IMR-90 (cell line): ENCODE data around the gene ACACB. TPM values are rescaled to one million over a fixed set of nuclear protein-coding genes. Genes with fewer than 3 reads are reported as not detected.

Experiments
- ATAC-seq: fragments of 200-7000 bp; cut with Tn5 transposase; 2 replicates; pipeline ENCODE4 v1.9.1; 2020; ENCODE audit warnings: low read depth, mild to moderate bottlenecking, moderate library complexity
- BruUV-seq: library from RNA; stranded (reverse); fragments of 400-500 nt; replicated peaks from 2 replicates; lab custom pipeline; 2021; lab: Mats Ljungman, UMichigan
- CTCF ChIA-PET: fragments of 300-600 bp; formaldehyde crosslinking; extraction: SDS; loops from one replicate; lab custom pipeline; 2021; ENCODE audit warnings: antibody characterized with exemption; lab: Yijun Ruan, JAX
- POLR2A ChIA-PET: fragments of 300-600 bp; sonication (Branson Sonifier 250); formaldehyde crosslinking; loops from one replicate; lab custom pipeline; 2022; ENCODE audit warnings: antibody characterized with exemption; ENCODE audit not compliant: unreplicated experiment; lab: Charles Lee
- DNase-seq: peaks from one replicate; pipeline ENCODE4 v3.0.0; 2013
- H2AFZ ChIP-seq: replicated peaks from 2 replicates; pipeline ENCODE3; 2013; ENCODE audit warnings: low read length, mild to moderate bottlenecking; ENCODE audit not compliant: poor library complexity
- H2AK5ac ChIP-seq: 2 replicates; pipeline ENCODE4 v1.6.1; 2013; ENCODE audit warnings: low read depth, low read length, inconsistent platforms
- H2AK9ac ChIP-seq: replicated peaks from 2 replicates; pipeline ENCODE3; 2013; ENCODE audit warnings: mild to moderate bottlenecking, low read depth, low read length, moderate library complexity; ENCODE audit not compliant: poor library complexity
- H2BK120ac ChIP-seq: 2 replicates; pipeline ENCODE4 v1.6.1; 2013; ENCODE audit warnings: low read depth, low read length, inconsistent platforms
- H2BK15ac ChIP-seq: 3 replicates; pipeline ENCODE4 v1.6.1; 2013; ENCODE audit warnings: low read depth, low read length, inconsistent platforms
- H2BK20ac ChIP-seq: 2 replicates; pipeline ENCODE4 v1.6.1; 2013; ENCODE audit warnings: low read depth, mild to moderate bottlenecking, inconsistent platforms, low read length, moderate library complexity
- H2BK5ac ChIP-seq: 2 replicates; pipeline ENCODE4 v1.6.1; 2013; ENCODE audit warnings: mild to moderate bottlenecking, low read depth, low read length, inconsistent platforms; ENCODE audit not compliant: poor library complexity, severe bottlenecking
- H3K14ac ChIP-seq: replicated peaks from 2 replicates; pipeline ENCODE4 v1.6.1; 2013; ENCODE audit warnings: low read depth, low read length, inconsistent platforms
- H3K18ac ChIP-seq: 2 replicates; pipeline ENCODE4 v1.6.1; 2013; ENCODE audit warnings: low read depth, low read length, control low read depth
- H3K23ac ChIP-seq: 2 replicates; pipeline ENCODE4 v1.6.1; 2013; ENCODE audit warnings: low read depth, low read length, inconsistent platforms
- H3K27ac ChIP-seq: 2 replicates; pipeline ENCODE4 v1.5.1; 2013; ENCODE audit warnings: mild to moderate bottlenecking, control low read depth, low read length; ENCODE audit not compliant: insufficient read depth
- H3K27me3 ChIP-seq: 2 replicates; pipeline ENCODE4 v1.6.1; 2013; ENCODE audit warnings: low read length; ENCODE audit not compliant: control insufficient read depth, insufficient read depth
- H3K36me3 ChIP-seq: 2 replicates; pipeline ENCODE4 v1.6.1; 2013; ENCODE audit warnings: low read length, mixed read lengths; ENCODE audit not compliant: control insufficient read depth, insufficient read depth
- H3K4ac ChIP-seq: 2 replicates; pipeline ENCODE4 v1.6.1; 2013; ENCODE audit warnings: low read depth, low read length, inconsistent platforms
- H3K4me1 ChIP-seq: 2 replicates; pipeline ENCODE4 v1.6.1; 2013; ENCODE audit warnings: low read length, mixed read lengths; ENCODE audit not compliant: control insufficient read depth, insufficient read depth
- H3K4me2 ChIP-seq: 2 replicates; pipeline ENCODE4 v1.6.1; 2013; ENCODE audit warnings: low read depth, mild to moderate bottlenecking, control low read depth, low read length, moderate library complexity
- H3K4me3 ChIP-seq: 2 replicates; pipeline ENCODE4 v1.5.1; 2013; ENCODE audit warnings: low read depth, mild to moderate bottlenecking, control low read depth, low read length, moderate library complexity; ENCODE audit not compliant: insufficient read depth
- H3K56ac ChIP-seq: 2 replicates; pipeline ENCODE4 v1.6.1; 2013; ENCODE audit warnings: low read length, inconsistent platforms; ENCODE audit not compliant: insufficient read depth; ENCODE audit errors: extremely low read depth
- H3K79me1 ChIP-seq, 2 experiments: 2 replicates each; pipeline ENCODE4 v1.6.1; 2013; ENCODE audit warnings: low read length in 2 of 2, inconsistent platforms in 1 of 2, low read depth in 1 of 2
- H3K9ac ChIP-seq: 2 replicates; pipeline ENCODE4 v1.6.1; 2013; ENCODE audit warnings: low read depth, low read length, control low read depth
- H3K9me1 ChIP-seq: 2 replicates; pipeline ENCODE4 v1.6.1; 2013; ENCODE audit warnings: low read length, inconsistent platforms; ENCODE audit not compliant: insufficient read depth
- H3K9me3 ChIP-seq: 2 replicates; pipeline ENCODE4 v1.6.1; 2013; ENCODE audit warnings: low read length; ENCODE audit not compliant: control insufficient read depth, insufficient read depth
- H4K20me1 ChIP-seq: 2 replicates; pipeline ENCODE4 v1.6.1; 2013; ENCODE audit warnings: low read length, inconsistent platforms; ENCODE audit not compliant: insufficient read depth
- H4K5ac ChIP-seq: 2 replicates; pipeline ENCODE4 v1.6.1; 2013; ENCODE audit warnings: mild to moderate bottlenecking, low read depth, low read length, control low read depth
- H4K8ac ChIP-seq, 2 experiments: 2 replicates each; pipeline ENCODE4 v1.6.1; 2013; ENCODE audit warnings: low read depth in 2 of 2, low read length in 2 of 2, control low read depth in 1 of 2, inconsistent platforms in 1 of 2
- H4K91ac ChIP-seq: 2 replicates; pipeline ENCODE4 v1.6.1; 2013; ENCODE audit warnings: low read depth, low read length, inconsistent platforms; ENCODE audit not compliant: insufficient read depth
- BHLHE40 ChIP-seq: fragments of 150-350 bp; IDR thresholded peaks from 2 replicates; pipeline ENCODE4 v1.6.1; 2016; ENCODE audit warnings: mild to moderate bottlenecking, low read depth, low read length
- CEBPB ChIP-seq: IDR thresholded peaks from 2 replicates; pipeline ENCODE4 v1.6.1; 2012; ENCODE audit warnings: low read depth, low read length, improper control_type of control experiment
- CHD1 ChIP-seq: IDR thresholded peaks from 2 replicates; pipeline ENCODE4 v1.6.1; 2012; ENCODE audit warnings: low read depth, low read length, improper control_type of control experiment
- FOS ChIP-seq: fragments of 150-350 bp; IDR thresholded peaks from 2 replicates; pipeline ENCODE4 v1.6.1; 2016; ENCODE audit warnings: low read depth, low read length
- MAFK ChIP-seq: IDR thresholded peaks from 2 replicates; pipeline ENCODE4 v1.6.1; 2012; ENCODE audit warnings: low read depth, low read length, improper control_type of control experiment
- MAZ ChIP-seq: IDR thresholded peaks from 2 replicates; pipeline ENCODE4 v1.6.1; 2012; ENCODE audit warnings: low read depth, mild to moderate bottlenecking, low read length, improper control_type of control experiment, moderate library complexity, borderline replicate concordance
- MXI1 ChIP-seq: IDR thresholded peaks from 2 replicates; pipeline ENCODE4 v1.6.1; 2012; ENCODE audit warnings: low read depth, mild to moderate bottlenecking, low read length, moderate library complexity, borderline replicate concordance
- NFE2L2 ChIP-seq: fragments of 150-350 bp; IDR thresholded peaks from 2 replicates; pipeline ENCODE4 v1.6.1; 2016; ENCODE audit warnings: low read depth, mild to moderate bottlenecking, low read length
- POLR2A ChIP-seq: IDR thresholded peaks from 2 replicates; pipeline ENCODE4 v1.6.1; 2012; ENCODE audit warnings: mild to moderate bottlenecking, low read depth, low read length
- RAD21 ChIP-seq: IDR thresholded peaks from 2 replicates; pipeline ENCODE4 v1.6.1; 2012; ENCODE audit warnings: low read length, improper control_type of control experiment
- RCOR1 ChIP-seq: IDR thresholded peaks from 2 replicates; pipeline ENCODE4 v1.6.1; 2012; ENCODE audit warnings: mild to moderate bottlenecking, low read length, improper control_type of control experiment; ENCODE audit not compliant: insufficient replicate concordance
- RFX5 ChIP-seq: IDR thresholded peaks from 2 replicates; pipeline ENCODE4 v1.8.0; 2012; ENCODE audit warnings: low read depth, mild to moderate bottlenecking, low read length, moderate library complexity
- SMC3 ChIP-seq: fragments of 150-350 bp; IDR thresholded peaks from 2 replicates; pipeline ENCODE4 v1.6.1; 2016; ENCODE audit warnings: low read depth, mild to moderate bottlenecking, antibody characterized with exemption, low read length, moderate library complexity
- USF2 ChIP-seq: fragments of 150-350 bp; IDR thresholded peaks from 2 replicates; pipeline ENCODE4 v1.6.1; 2017; ENCODE audit warnings: mild to moderate bottlenecking, antibody characterized with exemption, low read length, low read depth
- WGBS, 2 experiments: methylation state at CpG; one replicate each; pipeline versions ENCODE4 v1.1.5 to v1.1.7; 2013; ENCODE audit warnings: missing lambda C conversion rate in 2 of 2; ENCODE audit not compliant: insufficient read length in 1 of 2; ENCODE audit errors: extremely low coverage in 2 of 2; 5-methylcytosine and 5-hydroxymethylcytosine counted together
- dilution Hi-C: fragments of 300-500 bp; cut with HindIII; formaldehyde crosslinking; loops from one replicate; pipeline ENCODE4 v1.14.3; 2018; ENCODE audit warnings: low sequenced_read_pairs; ENCODE audit not compliant: unreplicated experiment
- in situ Hi-C: fragments of 300-500 bp; cut with MboI; formaldehyde crosslinking; loops from 3 replicates; pipeline ENCODE4 v1.14.3; 2019; ENCODE audit warnings: low sequenced_read_pairs, inconsistent platforms, mixed read lengths
- intact Hi-C: fragments of 100-400 bp; cut with micrococcal nuclease; formaldehyde crosslinking; loops from 2 replicates; pipeline ENCODE4 v1.10.0; 2022
- polyA plus RNA-seq, 3 experiments: library from polyadenylated mRNA; depleted of rRNA; stranded (reverse); fragments of >200 nt; gene quantifications; 2 replicates each; pipeline ENCODE4 v1.2.3, GENCODE V29; 2012; ENCODE audit warnings: low replicate concordance in 1 of 3
- total RNA-seq: library from RNA; depleted of rRNA; stranded (reverse); fragments of >200 nt; gene quantifications from 2 replicates; pipeline ENCODE4 v1.2.3, GENCODE V29; 2012
- TF ChIP-seq, protein P1 (sequence below): fragments of 150-350 bp; IDR thresholded peaks from 2 replicates; pipeline ENCODE4 v1.6.1; 2016; ENCODE audit warnings: low read depth, mild to moderate bottlenecking, low read length, moderate library complexity, borderline replicate concordance
- TF ChIP-seq, protein P2 (sequence below): conservative IDR thresholded peaks from 2 replicates; pipeline ENCODE4 v1.5.1; 2012; ENCODE audit warnings: mild to moderate bottlenecking, low read depth, low read length, improper control_type of control experiment

Gene ACACB
- total and polyA plus RNA-seq, 2 of the 4 experiments (the other 2 are of a cell fraction): 2.0 to 2.1 TPM

DNA sequence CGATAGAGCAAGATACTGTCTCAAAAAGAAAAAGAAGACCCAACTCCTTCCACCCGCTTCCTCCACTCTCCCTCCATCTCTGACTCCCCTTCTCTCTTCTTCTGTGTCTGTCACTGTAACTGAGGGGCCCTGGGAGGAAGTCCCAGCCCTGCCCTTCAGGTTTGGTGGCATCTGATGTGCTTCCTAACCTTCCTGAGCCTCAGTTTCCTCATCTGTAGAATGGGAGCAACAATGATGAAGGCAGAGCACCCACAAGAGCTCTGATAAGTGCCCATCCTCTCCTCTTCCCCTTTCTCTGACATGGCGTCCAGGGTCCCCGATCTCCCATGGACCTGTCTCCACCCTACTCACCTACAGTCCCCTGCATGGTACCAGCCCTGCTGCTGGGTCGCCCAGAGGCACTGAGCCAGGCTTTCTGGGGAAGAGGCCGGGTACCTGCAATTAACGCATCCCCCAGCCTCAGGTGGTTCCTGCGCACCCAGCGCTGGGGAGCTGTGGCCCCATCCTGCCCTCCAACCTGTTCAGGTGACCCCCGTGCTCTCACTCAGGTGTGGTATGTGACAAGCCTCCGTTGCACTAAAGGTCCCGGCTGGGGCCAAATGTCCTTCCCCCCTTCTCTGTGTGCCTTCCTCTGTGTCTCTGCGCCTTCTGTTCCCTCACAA, 179.5 kb downstream of the ACACB start:
- Histone ChIP-seq H3K56ac (no peak overlapping the region), H3K4ac (no peak overlapping the region), H3K14ac (no peak overlapping the region), H3K18ac (no peak overlapping the region), H3K79me1 (no peaks in the 10 kb centered on the region), H2AFZ (no peak overlapping the region), H3K23ac (no peak overlapping the region), H2BK5ac (no peak overlapping the region), H2BK120ac (no peak overlapping the region), H3K27me3 (peaks cover 9% of the 10 kb centered on the region; the same call in 1 of the 2 replicates), H4K20me1 (no peaks in the 10 kb centered on the region), H3K36me3 (no peaks in the 10 kb centered on the region), H2BK15ac (no peak overlapping the region), H4K5ac (no peak overlapping the region), H3K9me1 (no peaks in the 10 kb centered on the region), H4K91ac (no peak overlapping the region), H2BK20ac (no peak overlapping the region), H3K27ac (no peak overlapping the region), H3K9me3 (no peaks in the 10 kb centered on the region), H3K9ac (no peak overlapping the region), H2AK5ac (no peak overlapping the region), H3K4me2 (no peak overlapping the region), H4K8ac (no peak overlapping the region), H2AK9ac (no peak overlapping the region), H3K4me1 (no peaks in the 10 kb centered on the region), H3K4me3 (no peak overlapping the region)
- POLR2A ChIA-PET: no interaction called here
- intact Hi-C loops (no loop called here), in situ Hi-C loops (no loop called here), dilution Hi-C loops (no loop called here)
- TF ChIP-seq USF2: no peak
- no peak for TF ChIP-seq NFE2L2
- TF ChIP-seq CEBPB: no peak
- TF ChIP-seq RFX5: no peak
- TF ChIP-seq POLR2A: no peak
- no peak for TF ChIP-seq RCOR1
- TF ChIP-seq FOS: no peak
- TF ChIP-seq MXI1: no peak
- TF ChIP-seq, protein P1, sequence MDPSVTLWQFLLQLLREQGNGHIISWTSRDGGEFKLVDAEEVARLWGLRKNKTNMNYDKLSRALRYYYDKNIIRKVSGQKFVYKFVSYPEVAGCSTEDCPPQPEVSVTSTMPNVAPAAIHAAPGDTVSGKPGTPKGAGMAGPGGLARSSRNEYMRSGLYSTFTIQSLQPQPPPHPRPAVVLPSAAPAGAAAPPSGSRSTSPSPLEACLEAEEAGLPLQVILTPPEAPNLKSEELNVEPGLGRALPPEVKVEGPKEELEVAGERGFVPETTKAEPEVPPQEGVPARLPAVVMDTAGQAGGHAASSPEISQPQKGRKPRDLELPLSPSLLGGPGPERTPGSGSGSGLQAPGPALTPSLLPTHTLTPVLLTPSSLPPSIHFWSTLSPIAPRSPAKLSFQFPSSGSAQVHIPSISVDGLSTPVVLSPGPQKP: no peak
- TF ChIP-seq RAD21: no peak
- no peak for TF ChIP-seq SMC3
- no peak for TF ChIP-seq MAZ
- TF ChIP-seq, protein P2, sequence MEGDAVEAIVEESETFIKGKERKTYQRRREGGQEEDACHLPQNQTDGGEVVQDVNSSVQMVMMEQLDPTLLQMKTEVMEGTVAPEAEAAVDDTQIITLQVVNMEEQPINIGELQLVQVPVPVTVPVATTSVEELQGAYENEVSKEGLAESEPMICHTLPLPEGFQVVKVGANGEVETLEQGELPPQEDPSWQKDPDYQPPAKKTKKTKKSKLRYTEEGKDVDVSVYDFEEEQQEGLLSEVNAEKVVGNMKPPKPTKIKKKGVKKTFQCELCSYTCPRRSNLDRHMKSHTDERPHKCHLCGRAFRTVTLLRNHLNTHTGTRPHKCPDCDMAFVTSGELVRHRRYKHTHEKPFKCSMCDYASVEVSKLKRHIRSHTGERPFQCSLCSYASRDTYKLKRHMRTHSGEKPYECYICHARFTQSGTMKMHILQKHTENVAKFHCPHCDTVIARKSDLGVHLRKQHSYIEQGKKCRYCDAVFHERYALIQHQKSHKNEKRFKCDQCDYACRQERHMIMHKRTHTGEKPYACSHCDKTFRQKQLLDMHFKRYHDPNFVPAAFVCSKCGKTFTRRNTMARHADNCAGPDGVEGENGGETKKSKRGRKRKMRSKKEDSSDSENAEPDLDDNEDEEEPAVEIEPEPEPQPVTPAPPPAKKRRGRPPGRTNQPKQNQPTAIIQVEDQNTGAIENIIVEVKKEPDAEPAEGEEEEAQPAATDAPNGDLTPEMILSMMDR: no peak
- no peak for TF ChIP-seq BHLHE40
- TF ChIP-seq MAFK: no peak
- no peak for TF ChIP-seq CHD1
- 60% methylated on average over 6 of the region's 13 CpGs; no CpG with 5 or more reads in 1 of the 2 experiments for WGBS, 2 experiments
- ATAC-seq (no peak), DNase-seq (no peak)
- no TSS peak for BruUV-seq
- CTCF ChIA-PET: no interaction called here
